ENCODE results near the gene NAV2.

Gene NAV2

GRCh38 chr11:19878520-19878919, 165.9 kb downstream of the NAV2 start:
- H3K4me1 ChIP-seq (ENCODE audit: control insufficient read depth, insufficient read depth, low read length): peaks cover 12% of the 10 kb centered on the region
- no peak overlapping the region for H3K9ac ChIP-seq (ENCODE audit: low read depth, low read length)
- H3K4me3 ChIP-seq (ENCODE audit: low read length): no peak overlapping the region
- no peak overlapping the region for H3K4me2 ChIP-seq (ENCODE audit: low read length)
- no peaks in the 10 kb centered on the region for H3K27me3 ChIP-seq (ENCODE audit: control insufficient read depth, insufficient read depth, low read length)
- no peaks in the 10 kb centered on the region for H3K9me3 ChIP-seq (replicated peaks; ENCODE audit: low read length)
- H3K36me3 ChIP-seq (ENCODE audit: insufficient read depth, low read length): peaks cover 88% of the 10 kb centered on the region

GRCh38 chr11:19879307-19880087, 166.9 kb downstream of the NAV2 start:
- H3K4me1 ChIP-seq (ENCODE audit: control insufficient read depth, insufficient read depth, low read length): peaks cover 12% of the 10 kb centered on the region
- peaks cover 88% of the 10 kb centered on the region for H3K36me3 ChIP-seq (ENCODE audit: insufficient read depth, low read length)
- no peak overlapping the region for H3K4me3 ChIP-seq (ENCODE audit: low read length)
- no peaks in the 10 kb centered on the region for H3K27me3 ChIP-seq (ENCODE audit: control insufficient read depth, insufficient read depth, low read length)
- H3K9me3 ChIP-seq (replicated peaks; ENCODE audit: low read length): no peaks in the 10 kb centered on the region
- H3K4me2 ChIP-seq (ENCODE audit: low read length): no peak overlapping the region
- no peak overlapping the region for H3K9ac ChIP-seq (ENCODE audit: low read depth, low read length)

GRCh38 chr11:19880088-19880345, 167.4 kb downstream of the NAV2 start:
- H3K4me2 ChIP-seq (ENCODE audit: low read length): no peak overlapping the region
- H3K9ac ChIP-seq (ENCODE audit: low read depth, low read length): no peak overlapping the region
- peaks cover 12% of the 10 kb centered on the region for H3K4me1 ChIP-seq (ENCODE audit: control insufficient read depth, insufficient read depth, low read length)
- peaks cover 88% of the 10 kb centered on the region for H3K36me3 ChIP-seq (ENCODE audit: insufficient read depth, low read length)
- no peaks in the 10 kb centered on the region for H3K27me3 ChIP-seq (ENCODE audit: control insufficient read depth, insufficient read depth, low read length)
- H3K9me3 ChIP-seq (replicated peaks; ENCODE audit: low read length): no peaks in the 10 kb centered on the region
- no peak overlapping the region for H3K4me3 ChIP-seq (ENCODE audit: low read length)

DNA sequence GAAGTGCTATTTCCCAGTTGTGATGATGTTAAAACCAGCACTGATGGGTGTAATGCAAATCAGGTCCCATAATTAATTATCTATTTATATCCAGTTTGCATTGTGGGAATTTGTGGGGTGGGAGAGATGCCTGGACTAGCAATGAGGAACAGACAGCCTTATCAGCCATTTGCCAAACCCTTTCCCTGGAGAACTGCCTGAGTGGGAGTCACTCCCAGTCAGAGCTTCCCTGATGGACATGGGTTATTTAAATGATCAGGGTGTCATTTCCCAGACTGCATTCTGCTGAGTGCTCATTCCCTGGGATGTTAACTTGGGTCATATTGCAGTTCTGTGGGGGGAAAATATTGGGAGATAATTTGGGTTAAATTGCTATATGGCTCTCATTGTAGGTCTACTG, 168.5 kb downstream of the NAV2 start:
- no peaks in the 10 kb centered on the region for H3K9me3 ChIP-seq (replicated peaks; ENCODE audit: low read length)
- peaks cover 12% of the 10 kb centered on the region for H3K4me1 ChIP-seq (ENCODE audit: control insufficient read depth, insufficient read depth, low read length)

DNA sequence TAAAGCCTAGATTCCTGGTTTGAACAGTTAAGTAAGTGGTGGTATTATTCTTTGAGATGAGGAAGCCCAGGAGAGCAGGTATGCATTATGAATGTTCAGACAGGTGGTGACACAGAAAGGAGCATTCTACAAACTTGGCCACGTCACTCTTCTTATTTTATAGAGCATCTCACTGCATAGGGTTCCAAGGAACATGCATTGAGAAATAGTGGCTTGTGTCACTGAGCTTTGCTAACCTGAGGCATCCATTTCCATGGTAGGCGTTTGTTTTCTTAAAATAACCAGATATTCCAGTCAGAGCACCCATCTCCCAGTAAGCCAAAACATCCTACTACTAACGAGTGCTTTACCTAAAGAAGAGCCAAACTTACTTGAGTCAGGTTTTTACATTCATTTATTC, 169.7 kb downstream of the NAV2 start:
- Histone ChIP-seq H3K4me3 (ENCODE audit: low read length) (no peak overlapping the region), H3K4me1 (ENCODE audit: control insufficient read depth, insufficient read depth, low read length) (peaks cover 12% of the 10 kb centered on the region), H3K36me3 (ENCODE audit: insufficient read depth, low read length) (peaks cover 95% of the 10 kb centered on the region), H3K27me3 (ENCODE audit: control insufficient read depth, insufficient read depth, low read length) (no peaks in the 10 kb centered on the region), H3K9me3 (replicated peaks; ENCODE audit: low read length) (no peaks in the 10 kb centered on the region), H3K4me2 (ENCODE audit: low read length) (no peak overlapping the region), H3K9ac (ENCODE audit: low read depth, low read length) (no peak overlapping the region)

More for the DNA sequence above, 168.5 kb downstream of the NAV2 start:
- H3K4me2 ChIP-seq (ENCODE audit: low read length): no peak overlapping the region
- H3K9ac ChIP-seq (ENCODE audit: low read depth, low read length): no peak overlapping the region
- no peak overlapping the region for H3K4me3 ChIP-seq (ENCODE audit: low read length)
- no peaks in the 10 kb centered on the region for H3K27me3 ChIP-seq (ENCODE audit: control insufficient read depth, insufficient read depth, low read length)
- peaks cover 92% of the 10 kb centered on the region for H3K36me3 ChIP-seq (ENCODE audit: insufficient read depth, low read length)

DNA sequence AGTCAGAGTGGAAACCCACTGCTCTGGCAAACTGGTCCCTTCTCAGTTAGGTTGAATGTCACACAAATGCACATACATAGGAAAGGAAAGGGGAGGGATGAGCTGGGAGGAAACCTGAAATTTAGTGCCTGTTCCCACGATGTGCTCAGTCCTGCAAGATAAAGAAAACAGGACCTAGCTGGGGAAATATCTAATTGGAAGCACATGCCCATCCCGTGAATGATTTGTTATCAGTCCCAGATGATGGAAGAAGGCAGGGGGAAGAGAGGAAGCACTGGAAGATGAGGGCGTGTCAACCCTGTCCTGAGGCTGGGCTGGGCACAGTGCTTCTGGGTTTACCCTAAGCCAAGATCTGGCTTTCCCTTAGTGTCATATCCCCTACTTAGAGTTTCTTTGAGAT, 173.9 kb downstream of the NAV2 start:
- Histone ChIP-seq H3K4me1 (ENCODE audit: control insufficient read depth, insufficient read depth, low read length) (peaks cover 21% of the 10 kb centered on the region), H3K9me3 (replicated peaks; ENCODE audit: low read length) (no peaks in the 10 kb centered on the region), H3K36me3 (ENCODE audit: insufficient read depth, low read length) (peaks cover 91% of the 10 kb centered on the region), H3K4me2 (ENCODE audit: low read length) (no peak overlapping the region), H3K27me3 (ENCODE audit: control insufficient read depth, insufficient read depth, low read length) (no peaks in the 10 kb centered on the region), H3K9ac (ENCODE audit: low read depth, low read length) (no peak overlapping the region), H3K4me3 (ENCODE audit: low read length) (no peak overlapping the region)

GRCh38 chr11:19887842-19888241, 175.2 kb downstream of the NAV2 start:
- Histone ChIP-seq H3K9me3 (replicated peaks; ENCODE audit: low read length) (no peaks in the 10 kb centered on the region), H3K36me3 (ENCODE audit: insufficient read depth, low read length) (peaks cover 90% of the 10 kb centered on the region), H3K9ac (ENCODE audit: low read depth, low read length) (no peak overlapping the region), H3K4me2 (ENCODE audit: low read length) (no peak overlapping the region), H3K4me3 (ENCODE audit: low read length) (no peak overlapping the region), H3K27me3 (ENCODE audit: control insufficient read depth, insufficient read depth, low read length) (no peaks in the 10 kb centered on the region), H3K4me1 (ENCODE audit: control insufficient read depth, insufficient read depth, low read length) (peaks cover 26% of the 10 kb centered on the region)

GRCh38 chr11:19889531-19889930, 176.9 kb downstream of the NAV2 start:
- H3K4me3 ChIP-seq (ENCODE audit: low read length): no peak overlapping the region
- H3K4me2 ChIP-seq (ENCODE audit: low read length): no peak overlapping the region
- no peaks in the 10 kb centered on the region for H3K9me3 ChIP-seq (replicated peaks; ENCODE audit: low read length)
- H3K36me3 ChIP-seq (ENCODE audit: insufficient read depth, low read length): peaks cover 90% of the 10 kb centered on the region
- no peaks in the 10 kb centered on the region for H3K27me3 ChIP-seq (ENCODE audit: control insufficient read depth, insufficient read depth, low read length)
- H3K4me1 ChIP-seq (ENCODE audit: control insufficient read depth, insufficient read depth, low read length): peaks cover 26% of the 10 kb centered on the region
- H3K9ac ChIP-seq (ENCODE audit: low read depth, low read length): peak overlapping the region; percentile 10

GRCh38 chr11:19890308-19890707, 177.7 kb downstream of the NAV2 start:
- H3K4me2 ChIP-seq (ENCODE audit: low read length): peak overlapping the region; percentile 19
- H3K4me3 ChIP-seq (ENCODE audit: low read length): no peak overlapping the region
- peak overlapping the region; percentile 10 for H3K9ac ChIP-seq (ENCODE audit: low read depth, low read length)
- H3K9me3 ChIP-seq (replicated peaks; ENCODE audit: low read length): no peaks in the 10 kb centered on the region
- H3K4me1 ChIP-seq (ENCODE audit: control insufficient read depth, insufficient read depth, low read length): peaks cover 26% of the 10 kb centered on the region
- H3K36me3 ChIP-seq (ENCODE audit: insufficient read depth, low read length): peaks cover 86% of the 10 kb centered on the region
- H3K27me3 ChIP-seq (ENCODE audit: control insufficient read depth, insufficient read depth, low read length): no peaks in the 10 kb centered on the region

GRCh38 chr11:19891022-19891421, 178.4 kb downstream of the NAV2 start:
- no peak overlapping the region for H3K4me3 ChIP-seq (ENCODE audit: low read length)
- peaks cover 88% of the 10 kb centered on the region for H3K36me3 ChIP-seq (ENCODE audit: insufficient read depth, low read length)
- no peaks in the 10 kb centered on the region for H3K27me3 ChIP-seq (ENCODE audit: control insufficient read depth, insufficient read depth, low read length)
- H3K9me3 ChIP-seq (replicated peaks; ENCODE audit: low read length): no peaks in the 10 kb centered on the region
- peaks cover 26% of the 10 kb centered on the region for H3K4me1 ChIP-seq (ENCODE audit: control insufficient read depth, insufficient read depth, low read length)
- no peak overlapping the region for H3K9ac ChIP-seq (ENCODE audit: low read depth, low read length)
- H3K4me2 ChIP-seq (ENCODE audit: low read length): no peak overlapping the region

- H3K27me3 ChIP-seq (ENCODE audit: control insufficient read depth, insufficient read depth, low read length): no peaks in the 10 kb centered on the region
- H3K9me3 ChIP-seq (replicated peaks; ENCODE audit: low read length): no peaks in the 10 kb centered on the region
- H3K4me1 ChIP-seq (ENCODE audit: control insufficient read depth, insufficient read depth, low read length): peaks cover 26% of the 10 kb centered on the region
- H3K4me3 ChIP-seq (ENCODE audit: low read length): no peak overlapping the region
- peaks cover 86% of the 10 kb centered on the region for H3K36me3 ChIP-seq (ENCODE audit: insufficient read depth, low read length)
- H3K9ac ChIP-seq (ENCODE audit: low read depth, low read length): no peak overlapping the region
- no peak overlapping the region for H3K4me2 ChIP-seq (ENCODE audit: low read length)
Observed at GRCh38 chr11:19892387-19892786, 179.8 kb downstream of the NAV2 start.

- Histone ChIP-seq H3K9me3 (replicated peaks; ENCODE audit: low read length) (no peaks in the 10 kb centered on the region), H3K4me2 (ENCODE audit: low read length) (no peak overlapping the region), H3K9ac (ENCODE audit: low read depth, low read length) (no peak overlapping the region), H3K4me3 (ENCODE audit: low read length) (no peak overlapping the region), H3K4me1 (ENCODE audit: control insufficient read depth, insufficient read depth, low read length) (peaks cover 26% of the 10 kb centered on the region), H3K27me3 (ENCODE audit: control insufficient read depth, insufficient read depth, low read length) (no peaks in the 10 kb centered on the region), H3K36me3 (ENCODE audit: insufficient read depth, low read length) (peaks cover 87% of the 10 kb centered on the region)
Observed at GRCh38 chr11:19892876-19893275, 180.2 kb downstream of the NAV2 start.

All from skeletal muscle satellite cell (primary cell).